HG02610 (cell line): ENCODE data around the gene WDR18.
"Not testable (repeated sequence)": the region's sequence is repeated elsewhere in the genome, so short reads cannot be mapped to it uniquely, and the experiment has no call there.

Experiments
- ATAC-seq: cut with Tn5 transposase; IDR thresholded peaks from one replicate; pipeline ENCODE4 v1.9.1; 2021; ENCODE audit warnings: mild to moderate bottlenecking, moderate library complexity; ENCODE audit not compliant: unreplicated experiment

WDR18 gene

GRCh38 chr19:1018393-1018792 is 34.2 kb downstream of the WDR18 start:
- ATAC-seq = no peak

GRCh38 chr19:1018932-1019615 is 34.9 kb downstream of the WDR18 start:
- ATAC-seq = no peak

GRCh38 chr19:1019616-1019961 is 35.4 kb downstream of the WDR18 start:
- no peak for ATAC-seq

GRCh38 chr19:1019980-1020867 is 36.1 kb downstream of the WDR18 start:
- no peak for ATAC-seq

GRCh38 chr19:1020868-1021425 is 36.8 kb downstream of the WDR18 start, which contains the start of gene TMEM259:
TMEM259 (minus strand) TSS chr19:1021123; CDS start chr19:1020996, 127 bp downstream.
- ATAC-seq = peak; percentile 81

- ATAC-seq = not testable (repeated sequence)
Measured at GRCh38 chr19:1023883-1024188, 39.7 kb downstream of the WDR18 start.

- ATAC-seq = not testable (repeated sequence)
Measured at GRCh38 chr19:1025080-1025479, 40.9 kb downstream of the WDR18 start.

GRCh38 chr19:1025960-1026782 is 42.0 kb downstream of the WDR18 start, which contains the start of gene CNN2:
CNN2 (plus strand) TSS chr19:1026608; CDS start chr19:1026662, 54 bp downstream.
- ATAC-seq = peak; percentile 59

- ATAC-seq = peak; percentile 3
Measured at GRCh38 chr19:1026783-1027649, 42.9 kb downstream of the WDR18 start.

GRCh38 chr19:1027650-1028061 is 43.5 kb downstream of the WDR18 start:
- ATAC-seq = no peak

- ATAC-seq = no peak
Measured at GRCh38 chr19:1028062-1028926, 44.1 kb downstream of the WDR18 start.

GRCh38 chr19:1032264-1032867 is 48.2 kb downstream of the WDR18 start:
- ATAC-seq = no peak

GRCh38 chr19:1035998-1036621 is 52.0 kb downstream of the WDR18 start:
- ATAC-seq = no peak

GRCh38 chr19:1037621-1038064 is 53.5 kb downstream of the WDR18 start:
- no peak for ATAC-seq

GRCh38 chr19:1038978-1039645 is 55.0 kb downstream of the WDR18 start:
- ATAC-seq = no peak

GRCh38 chr19:1039646-1040475 is 55.7 kb downstream of the WDR18 start, which contains the start of gene ABCA7:
ABCA7 (plus strand) TSS chr19:1040107; CDS start chr19:1041362, 1,255 bp downstream.
- ATAC-seq = peak; percentile 68
